Coronary artery (tissue), 2 donors: ENCODE results near the gene SLC16A3.
A peak's percentile ranks its signal among the peaks of the same experiment; 100 is the strongest.

Experiments
- DNase-seq: peaks from one replicate; pipeline ENCODE4 v3.0.0-alpha.2; 2017; ENCODE audit warnings: low spot score
- H3K27ac ChIP-seq, 2 donors: fragments of 200-600 bp; sonication (generic); one replicate each; pipeline ENCODE4 v1.5.1; 2016 to 2019
- H3K4me3 ChIP-seq: fragments of 200-600 bp; sonication (generic); 2 replicates; pipeline ENCODE4 v1.5.1; 2016; ENCODE audit warnings: mild to moderate bottlenecking, moderate library complexity
- CTCF ChIP-seq: fragments of 200-600 bp; sonication (generic); IDR thresholded peaks from one replicate; pipeline ENCODE4 v1.5.1; 2019; ENCODE audit warnings: antibody characterized with exemption

SLC16A3 gene

GRCh38 chr17:82247182-82247823 is 18.5 kb downstream of the SLC16A3 start:
- no peak for DNase-seq
- TF ChIP-seq CTCF: no peak
- no peak overlapping the region for H3K4me3 ChIP-seq
- H3K27ac ChIP-seq: peak overlapping the region; percentile 34 to 74

GRCh38 chr17:82247856-82248671 is 19.2 kb downstream of the SLC16A3 start:
- no peak for TF ChIP-seq CTCF
- DNase-seq: no peak
- Histone ChIP-seq H3K4me3 (no peak overlapping the region), H3K27ac (no peak overlapping the region)

GRCh38 chr17:82248815-82249674 is 20.2 kb downstream of the SLC16A3 start:
- Histone ChIP-seq H3K27ac (no peak overlapping the region), H3K4me3 (no peak overlapping the region)
- TF ChIP-seq CTCF: no peak
- DNase-seq: no peak

- Histone ChIP-seq H3K27ac (no peak overlapping the region), H3K4me3 (no peak overlapping the region)
- TF ChIP-seq CTCF: no peak
- DNase-seq: no peak
These were observed 21.2 kb downstream of the SLC16A3 start for GRCh38 chr17:82249896-82250581.

GRCh38 chr17:82250868-82251500 is 22.1 kb downstream of the SLC16A3 start:
- no peak for TF ChIP-seq CTCF

GRCh38 chr17:82252511-82253178 is 23.8 kb downstream of the SLC16A3 start:
- no peak overlapping the region for H3K27ac ChIP-seq
- no peak for DNase-seq
- H3K4me3 ChIP-seq: no peak overlapping the region
- no peak for TF ChIP-seq CTCF

More at GRCh38 chr17:82250868-82251500, 22.1 kb downstream of the SLC16A3 start:
- Histone ChIP-seq H3K4me3 (no peak overlapping the region), H3K27ac (no peak overlapping the region)
- no peak for DNase-seq
